ENCODE results near the gene ETV3.

Gene ETV3

GRCh38 chr1:157151073-157151472 is 12.9 kb upstream of the ETV3 start:
- DNase-seq (no peak), ATAC-seq (ENCODE audit: insufficient read depth, low read depth) (no peak)
- Histone ChIP-seq H3K79me2 (ENCODE audit: insufficient read depth, low read length) (no peaks in the 10 kb centered on the region), H3K36me3 (ENCODE audit: insufficient read depth, low read length) (no peaks in the 10 kb centered on the region), H3K4me3 (ENCODE audit: low read depth in 1 of 2, low read length in 2 of 2) (no peak overlapping the region), H2AFZ (ENCODE audit: low read depth, low read length) (no peak overlapping the region), H3K27ac (ENCODE audit: low read length) (no peak overlapping the region), H4K20me1 (ENCODE audit: insufficient read depth, low read length) (0 out of 2 replicates have a peak, but pooled peaks cover under 1% of the 10 kb centered on the region), H3K27me3 (ENCODE audit: insufficient read depth, low read length, poor library complexity) (peaks cover 44% of the 10 kb centered on the region), H3K4me1 (ENCODE audit: insufficient read depth, low read length) (peaks cover 12% of the 10 kb centered on the region), H3K9ac (ENCODE audit: low read depth, low read length) (no peak overlapping the region), H3K4me2 (ENCODE audit: insufficient read depth, low read length) (no peak overlapping the region), H3K9me3 (ENCODE audit: insufficient read depth, low read length, severe bottlenecking) (no peaks in the 10 kb centered on the region)
- no peak for TF ChIP-seq EZH2 (IDR thresholded peaks at IDR 0.05; ENCODE audit: borderline replicate concordance, low read depth, low read length, severe bottlenecking)
- TF ChIP-seq CTCF (IDR thresholded peaks at IDR 0.05; ENCODE audit: borderline replicate concordance, extremely low read depth, low read length, poor library complexity, severe bottlenecking) = no peak

GRCh38 chr1:157150631-157151030 is 12.4 kb upstream of the ETV3 start:
- no peak overlapping the region for H3K27ac ChIP-seq (ENCODE audit: low read length)
- TF ChIP-seq EZH2 (IDR thresholded peaks at IDR 0.05; ENCODE audit: borderline replicate concordance, low read depth, low read length, severe bottlenecking) = no peak
- no peak for TF ChIP-seq CTCF (IDR thresholded peaks at IDR 0.05; ENCODE audit: borderline replicate concordance, extremely low read depth, low read length, poor library complexity, severe bottlenecking)
- no peaks in the 10 kb centered on the region for H3K79me2 ChIP-seq (ENCODE audit: insufficient read depth, low read length)
- ATAC-seq (ENCODE audit: insufficient read depth, low read depth) = no peak
- H3K4me1 ChIP-seq (ENCODE audit: insufficient read depth, low read length) = peaks cover 9% of the 10 kb centered on the region
- H3K27me3 ChIP-seq (ENCODE audit: insufficient read depth, low read length, poor library complexity) = peaks cover 44% of the 10 kb centered on the region
- no peaks in the 10 kb centered on the region for H3K9me3 ChIP-seq (ENCODE audit: insufficient read depth, low read length, severe bottlenecking)
- no peak overlapping the region for H3K4me2 ChIP-seq (ENCODE audit: insufficient read depth, low read length)
- DNase-seq = no peak
- H4K20me1 ChIP-seq (ENCODE audit: insufficient read depth, low read length) = no peaks in the 10 kb centered on the region
- no peaks in the 10 kb centered on the region for H3K36me3 ChIP-seq (ENCODE audit: insufficient read depth, low read length)
- no peak overlapping the region for H3K9ac ChIP-seq (ENCODE audit: low read depth, low read length)
- no peak overlapping the region for H2AFZ ChIP-seq (ENCODE audit: low read depth, low read length)
- no peak overlapping the region for H3K4me3 ChIP-seq (ENCODE audit: low read depth in 1 of 2, low read length in 2 of 2)

GRCh38 chr1:157147906-157148700 is 9.9 kb upstream of the ETV3 start:
- Histone ChIP-seq H2AFZ (ENCODE audit: low read depth, low read length) (peak overlapping the region; percentile 50; the same call in 1 of the 2 replicates), H3K27ac (ENCODE audit: low read length) (peak overlapping the region; percentile 12; the same call in 1 of the 2 replicates)

More at GRCh38 chr1:157147906-157148700, 9.9 kb upstream of the ETV3 start:
- ATAC-seq (ENCODE audit: insufficient read depth, low read depth) (no peak), DNase-seq (no peak)
- H4K20me1 ChIP-seq (ENCODE audit: insufficient read depth, low read length) = no peaks in the 10 kb centered on the region
- H3K9me3 ChIP-seq (ENCODE audit: insufficient read depth, low read length, severe bottlenecking) = no peaks in the 10 kb centered on the region
- TF ChIP-seq EZH2 (IDR thresholded peaks at IDR 0.05; ENCODE audit: borderline replicate concordance, low read depth, low read length, severe bottlenecking) = no peak
- no peak for TF ChIP-seq CTCF (IDR thresholded peaks at IDR 0.05; ENCODE audit: borderline replicate concordance, extremely low read depth, low read length, poor library complexity, severe bottlenecking)
- H3K79me2 ChIP-seq (ENCODE audit: insufficient read depth, low read length) = no peaks in the 10 kb centered on the region
- H3K27me3 ChIP-seq (ENCODE audit: insufficient read depth, low read length, poor library complexity) = peaks cover 33% of the 10 kb centered on the region
- H3K4me2 ChIP-seq (ENCODE audit: insufficient read depth, low read length) = no peak overlapping the region
- no peaks in the 10 kb centered on the region for H3K36me3 ChIP-seq (ENCODE audit: insufficient read depth, low read length)
- H3K4me3 ChIP-seq (ENCODE audit: low read depth in 1 of 2, low read length in 2 of 2) = no peak overlapping the region
- no peak overlapping the region for H3K9ac ChIP-seq (ENCODE audit: low read depth, low read length)
- peaks cover 9% of the 10 kb centered on the region for H3K4me1 ChIP-seq (ENCODE audit: insufficient read depth, low read length)

Data from DND-41 (cell line).